ENCODE results near the gene ZNF574. TPM values are rescaled to one million over a fixed set of nuclear protein-coding genes. Genes with fewer than 3 reads are reported as not detected.

Gene ZNF574
- total RNA-seq, 1 experiment from 2014 or later, result 35.6 TPM

DNA sequence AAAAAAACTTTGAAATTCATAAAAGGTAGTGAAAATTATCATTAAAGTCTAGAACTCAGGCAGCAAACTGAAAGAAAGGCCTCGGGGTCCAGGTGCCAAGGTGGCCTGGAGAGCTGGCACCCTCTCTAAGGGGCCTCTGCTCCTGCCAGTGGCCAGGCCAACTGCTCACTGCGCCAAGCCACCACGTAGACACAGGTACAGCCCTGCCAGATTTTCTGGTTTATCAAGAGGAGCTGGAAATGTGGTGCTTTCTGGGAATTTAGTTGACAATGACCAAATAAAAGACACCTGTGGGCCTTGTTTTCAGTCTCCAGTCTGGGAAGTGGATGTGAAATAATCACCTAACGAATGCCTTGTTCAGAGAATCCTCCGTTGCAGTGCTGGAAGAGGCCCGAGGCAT lies 22.8 kb downstream of the ZNF574 start:
- TF ChIP-seq, protein P1, sequence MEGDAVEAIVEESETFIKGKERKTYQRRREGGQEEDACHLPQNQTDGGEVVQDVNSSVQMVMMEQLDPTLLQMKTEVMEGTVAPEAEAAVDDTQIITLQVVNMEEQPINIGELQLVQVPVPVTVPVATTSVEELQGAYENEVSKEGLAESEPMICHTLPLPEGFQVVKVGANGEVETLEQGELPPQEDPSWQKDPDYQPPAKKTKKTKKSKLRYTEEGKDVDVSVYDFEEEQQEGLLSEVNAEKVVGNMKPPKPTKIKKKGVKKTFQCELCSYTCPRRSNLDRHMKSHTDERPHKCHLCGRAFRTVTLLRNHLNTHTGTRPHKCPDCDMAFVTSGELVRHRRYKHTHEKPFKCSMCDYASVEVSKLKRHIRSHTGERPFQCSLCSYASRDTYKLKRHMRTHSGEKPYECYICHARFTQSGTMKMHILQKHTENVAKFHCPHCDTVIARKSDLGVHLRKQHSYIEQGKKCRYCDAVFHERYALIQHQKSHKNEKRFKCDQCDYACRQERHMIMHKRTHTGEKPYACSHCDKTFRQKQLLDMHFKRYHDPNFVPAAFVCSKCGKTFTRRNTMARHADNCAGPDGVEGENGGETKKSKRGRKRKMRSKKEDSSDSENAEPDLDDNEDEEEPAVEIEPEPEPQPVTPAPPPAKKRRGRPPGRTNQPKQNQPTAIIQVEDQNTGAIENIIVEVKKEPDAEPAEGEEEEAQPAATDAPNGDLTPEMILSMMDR (conservative IDR thresholded peaks at IDR 0.05), result no peak

More for the DNA sequence above, 22.8 kb downstream of the ZNF574 start:
- no peak overlapping the region for H3K23ac ChIP-seq (ENCODE audit: insufficient read length, low read depth, low read length)
- DNase-seq, result no peak
- no peak overlapping the region for H3K4me2 ChIP-seq (ENCODE audit: insufficient read depth, insufficient read length, low read length)
- no peak overlapping the region for H2BK20ac ChIP-seq (ENCODE audit: low read depth, low read length, poor library complexity, severe bottlenecking)
- Mint-ChIP-seq H3K27ac (no peak overlapping the region), H3K9me3 (no peaks in the 10 kb centered on the region), H3K36me3 (ENCODE audit: insufficient read depth in 1 of 3, low read depth in 3 of 3) (no peaks in the 10 kb centered on the region), H3K4me3 (no peak overlapping the region), H3K4me1 (peaks cover 7 to 28% of the 10 kb centered on the region in 2 experiments), H3K27me3 (ENCODE audit: low read depth) (peaks cover 19% of the 10 kb centered on the region)
- H3K79me2 ChIP-seq (ENCODE audit: insufficient read depth, low read length), result no peaks in the 10 kb centered on the region
- no peak overlapping the region for H3K9ac ChIP-seq (ENCODE audit: extremely low read depth, insufficient read length, low read length)
- no peak overlapping the region for H3K4ac ChIP-seq (ENCODE audit: low read depth, low read length)
- H3K4me1 ChIP-seq (ENCODE audit: insufficient read depth, low read length), result no peaks in the 10 kb centered on the region; the same call in 1 of the 2 replicates
- H2BK12ac ChIP-seq (ENCODE audit: insufficient read length, low read depth, low read length), result no peak overlapping the region
- no peak overlapping the region for H4K5ac ChIP-seq (ENCODE audit: insufficient read length, low read depth, low read length)
- no peak overlapping the region for H2BK5ac ChIP-seq (ENCODE audit: insufficient read length, low read length)
- no peaks in the 10 kb centered on the region for H4K20me1 ChIP-seq (ENCODE audit: control insufficient read depth, insufficient read depth, insufficient read length)
- no peak overlapping the region for H2BK120ac ChIP-seq (ENCODE audit: low read depth, low read length, poor library complexity, severe bottlenecking)
- H2AK5ac ChIP-seq (ENCODE audit: insufficient read length, low read length), result no peak overlapping the region
- no peaks in the 10 kb centered on the region for H3K79me1 ChIP-seq (ENCODE audit: insufficient read depth, low read depth, low read length, poor library complexity, severe bottlenecking)
- H2BK15ac ChIP-seq (ENCODE audit: low read depth, low read length), result no peak overlapping the region
- H3K23me2 ChIP-seq (ENCODE audit: insufficient read length, low read depth, low read length, poor library complexity, severe bottlenecking), result no peaks in the 10 kb centered on the region
- H3K27ac ChIP-seq (ENCODE audit: insufficient read length, low read depth, low read length), result no peak overlapping the region
- no peaks in the 10 kb centered on the region for H3K9me3 ChIP-seq (ENCODE audit: control insufficient read depth, low read depth, low read length)
- H3T11ph ChIP-seq (ENCODE audit: low read length), result no peak overlapping the region
- no peaks in the 10 kb centered on the region for H3K27me3 ChIP-seq (ENCODE audit: insufficient read depth, low read length)
- H3K18ac ChIP-seq (ENCODE audit: insufficient read length, low read depth, low read length), result no peak overlapping the region
- no CpG with 5 or more reads among the region's 6 CpGs for WGBS (ENCODE audit: extremely low coverage, insufficient read length, low lambda C conversion rate)
- no peak overlapping the region for H3K14ac ChIP-seq (ENCODE audit: insufficient read depth, low read length)
- H4K8ac ChIP-seq (replicated peaks; ENCODE audit: insufficient read length, low read depth, low read length), result no peak overlapping the region
- no peak overlapping the region for H2AFZ ChIP-seq (ENCODE audit: low read length)
- H4K91ac ChIP-seq (ENCODE audit: insufficient read length, low read depth, low read length), result no peak overlapping the region
- no peak overlapping the region for H3K56ac ChIP-seq (ENCODE audit: insufficient read length, low read depth, low read length)

All from H9 (cell line).